Activated CD4-positive, alpha-beta T cell treated with anti-CD3 and anti-CD28 coated beads, Interleukin-2, amount 10 ng/mL, durations not matched to agents 24 days and 14 days (primary cell): ENCODE data around the gene NELFA. TPM values are rescaled to one million over a fixed set of nuclear protein-coding genes. Genes with fewer than 3 reads are reported as not detected.

Experiments used
- DNase-seq: peaks from one replicate; pipeline ENCODE4 v3.0.0; 2022
- H3K27ac Mint-ChIP-seq: one replicate; pipeline ENCODE4 v1.8.0; 2022; ENCODE audit warnings: mild to moderate bottlenecking, mixed read lengths
- H3K27me3 Mint-ChIP-seq: one replicate; pipeline ENCODE4 v1.8.0; 2022; ENCODE audit warnings: mixed read lengths
- H3K36me3 Mint-ChIP-seq: one replicate; pipeline ENCODE4 v1.8.0; 2022; ENCODE audit warnings: low read depth, mild to moderate bottlenecking, mixed read lengths
- H3K4me1 Mint-ChIP-seq: one replicate; pipeline ENCODE4 v1.8.0; 2021; ENCODE audit warnings: mixed read lengths
- H3K4me3 Mint-ChIP-seq: one replicate; pipeline ENCODE4 v1.8.0; 2022; ENCODE audit warnings: mild to moderate bottlenecking, moderate library complexity, mixed read lengths
- H3K9me3 Mint-ChIP-seq: one replicate; pipeline ENCODE4 v1.8.0; 2021; ENCODE audit warnings: mixed read lengths
- intact Hi-C: fragments of 100-400 bp; cut with micrococcal nuclease; formaldehyde crosslinking; loops from one replicate; pipeline ENCODE4 v1.15.1; 2023
- total RNA-seq: library from RNA; stranded (reverse); gene quantifications from 2 replicates; pipeline ENCODE4 v1.2.3, GENCODE V29; 2022

NELFA gene
- 51.1 and 57.4 TPM in 2 replicates for total RNA-seq

DNA sequence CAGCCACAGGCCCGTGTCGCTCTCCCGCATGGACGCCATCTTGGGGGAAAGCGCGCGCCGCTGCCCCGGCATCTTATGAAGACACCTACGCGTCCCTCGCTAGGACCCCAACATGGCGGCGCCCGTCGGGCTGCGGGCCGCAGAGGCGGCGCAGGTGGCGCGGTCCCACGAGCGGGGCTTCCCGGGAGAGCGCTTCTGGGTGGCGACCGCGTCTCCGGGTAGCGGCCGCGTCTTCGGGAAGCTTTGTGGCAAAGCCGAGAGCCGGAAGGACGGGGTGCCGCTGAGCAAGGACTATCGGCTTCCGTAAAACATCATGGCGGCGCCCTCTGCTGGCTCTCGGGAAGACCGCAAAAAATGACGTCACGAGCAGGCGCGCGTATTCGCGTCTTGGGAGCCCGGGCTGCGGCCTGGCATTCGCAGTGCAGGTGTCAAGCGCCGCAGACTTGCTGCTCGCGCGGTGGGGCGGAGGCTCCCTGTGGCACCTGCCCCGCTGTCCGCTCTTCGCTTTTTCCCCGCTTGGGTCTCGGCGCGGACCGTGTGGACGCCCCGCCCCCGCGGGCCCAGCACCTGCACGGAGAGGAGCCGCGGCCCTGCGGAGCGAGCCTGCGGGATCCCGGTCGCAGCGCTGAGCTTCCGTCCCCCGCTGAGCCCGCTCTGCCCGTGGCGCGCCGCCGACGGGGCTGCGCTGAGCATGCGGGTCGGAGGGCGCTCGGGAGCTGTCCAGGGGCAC is at the start of gene NELFA:
Gene NELFA, minus strand, starts transcription at position 54 of the 730 bp plus-strand sequence. Its CDS starts 15 bp downstream, at position 39.
- peak; percentile 98 for DNase-seq
- intact Hi-C loops: loop anchor here (1.0 to 10.0 kb wide), 7 partner anchors 32 to 527 kb away; partner anchors contain the start of genes CFAP99, FAM193A, NSD2 and ZFYVE28
- H3K4me3 Mint-ChIP-seq: peak within 1 kb of the TSS; percentile 91
- peaks cover 22% of the 10 kb centered on the region for H3K36me3 Mint-ChIP-seq
- H3K4me1 Mint-ChIP-seq: peaks cover 26% of the 10 kb centered on the region
- H3K27ac Mint-ChIP-seq: peak within 1 kb of the TSS; percentile 91
- no peaks in the 10 kb centered on the region for H3K9me3 Mint-ChIP-seq
- peaks cover 10% of the 10 kb centered on the region for H3K27me3 Mint-ChIP-seq

DNA sequence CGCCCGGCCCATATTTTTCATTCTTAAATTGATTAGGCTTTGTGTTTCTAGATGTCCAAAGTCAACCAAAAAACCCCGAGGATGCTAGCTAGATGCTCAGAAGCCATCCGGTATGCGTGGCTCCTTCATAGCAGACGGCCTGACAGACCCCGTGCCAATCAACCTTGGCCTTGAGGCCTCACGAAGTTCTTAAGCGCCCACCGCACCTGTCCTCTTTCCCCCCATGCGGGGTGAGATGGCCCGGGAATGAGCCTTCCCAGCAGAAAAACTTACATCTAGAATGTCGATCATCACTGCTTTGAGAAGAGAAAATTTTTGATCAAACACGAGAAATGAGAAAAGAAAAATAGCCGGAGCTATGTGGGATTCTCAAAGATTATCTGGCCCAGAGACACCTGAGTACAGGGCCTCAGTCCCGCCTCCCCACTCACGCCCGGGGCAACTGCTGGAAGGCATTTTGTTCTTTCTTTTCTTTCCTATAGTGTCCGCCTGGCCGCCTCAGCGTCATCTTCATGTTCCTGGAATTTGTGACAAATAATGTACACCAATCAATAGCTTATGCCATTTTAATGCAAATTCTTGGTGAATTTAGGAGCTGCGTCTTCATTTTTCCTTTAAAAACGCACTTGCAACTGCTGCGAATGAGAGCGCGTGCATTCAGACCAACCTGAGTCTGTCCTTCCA is 48.8 kb upstream of the NELFA start:
- Mint-ChIP-seq H3K27me3 (peaks cover 36% of the 10 kb centered on the region), H3K36me3 (no peaks in the 10 kb centered on the region), H3K9me3 (no peaks in the 10 kb centered on the region), H3K4me3 (peak overlapping the region; percentile 50), H3K27ac (peak overlapping the region; percentile 29), H3K4me1 (no peaks in the 10 kb centered on the region)
- intact Hi-C loops: loop anchor here (2.0 kb wide), 1 partner anchor 15 kb away; no protein-coding TSS in a partner anchor
- DNase-seq: no peak

GRCh38 chr4:2054217-2054616 is 45.4 kb upstream of the NELFA start:
- Mint-ChIP-seq H3K4me1 (no peaks in the 10 kb centered on the region), H3K9me3 (no peaks in the 10 kb centered on the region), H3K36me3 (no peaks in the 10 kb centered on the region), H3K27me3 (peaks cover 49% of the 10 kb centered on the region), H3K27ac (no peak overlapping the region), H3K4me3 (no peak overlapping the region)
- intact Hi-C loops: no loop called here
- DNase-seq: no peak

- no peak for DNase-seq
- H3K27me3 Mint-ChIP-seq: peaks cover 33% of the 10 kb centered on the region
- no peak overlapping the region for H3K27ac Mint-ChIP-seq
- H3K9me3 Mint-ChIP-seq: no peaks in the 10 kb centered on the region
- H3K4me3 Mint-ChIP-seq: no peak overlapping the region
- intact Hi-C loops: no loop called here
- no peaks in the 10 kb centered on the region for H3K4me1 Mint-ChIP-seq
- no peaks in the 10 kb centered on the region for H3K36me3 Mint-ChIP-seq
Observed at GRCh38 chr4:2051086-2051485, 42.3 kb upstream of the NELFA start.

- intact Hi-C loops: loop anchor here (10.0 kb wide), 1 partner anchor 125 kb away; no protein-coding TSS in a partner anchor
- Mint-ChIP-seq H3K36me3 (no peaks in the 10 kb centered on the region), H3K9me3 (no peaks in the 10 kb centered on the region), H3K27me3 (peaks cover 29% of the 10 kb centered on the region), H3K27ac (no peak overlapping the region), H3K4me3 (no peak overlapping the region), H3K4me1 (no peaks in the 10 kb centered on the region)
- DNase-seq: no peak
Observed at GRCh38 chr4:2049811-2050210, 41.0 kb upstream of the NELFA start.

DNA sequence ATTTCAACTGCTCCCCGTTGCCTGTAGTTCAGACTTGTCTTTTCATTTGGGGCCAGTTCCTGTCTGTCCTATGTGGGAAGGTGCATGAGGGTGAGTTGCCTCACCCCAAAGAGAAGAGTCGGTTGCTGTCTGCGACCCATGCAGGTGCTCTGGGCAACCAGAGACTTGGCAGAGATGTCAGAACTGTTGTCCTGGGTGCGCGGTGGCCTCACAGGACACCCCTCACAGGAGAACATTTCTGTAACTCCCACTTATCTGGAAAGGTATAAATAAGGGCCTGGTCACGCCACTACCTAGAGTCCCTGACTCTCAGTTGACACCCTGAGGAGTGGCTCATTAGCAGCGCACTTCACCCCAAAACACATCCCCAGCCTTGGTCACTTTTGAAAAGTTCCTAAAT is 40.6 kb upstream of the NELFA start:
- Mint-ChIP-seq H3K9me3 (no peaks in the 10 kb centered on the region), H3K4me1 (no peaks in the 10 kb centered on the region), H3K27ac (no peak overlapping the region), H3K4me3 (no peak overlapping the region), H3K27me3 (peaks cover 29% of the 10 kb centered on the region), H3K36me3 (no peaks in the 10 kb centered on the region)
- no peak for DNase-seq
- intact Hi-C loops: loop anchor here (10.0 kb wide), 1 partner anchor 125 kb away; no protein-coding TSS in a partner anchor

DNA sequence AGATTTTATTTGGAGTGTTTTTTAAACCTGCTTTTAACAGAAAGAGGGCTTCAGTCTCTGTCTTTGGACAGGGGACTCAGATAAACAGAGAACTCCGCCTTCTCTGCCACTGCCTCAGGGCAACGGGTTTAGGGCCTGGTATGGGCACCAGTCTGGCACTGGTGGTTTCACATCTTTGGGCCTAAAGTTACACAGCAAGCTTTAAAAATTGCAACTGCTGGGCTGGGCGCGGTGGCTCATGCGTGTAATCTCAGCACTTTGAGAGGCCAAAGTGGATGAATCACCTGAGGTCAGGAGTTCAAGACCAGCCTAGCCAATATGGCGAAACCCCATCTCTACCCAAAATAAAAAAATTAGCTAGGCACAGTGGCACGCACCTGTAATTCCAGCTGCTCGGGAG is 40.1 kb upstream of the NELFA start:
- no peak overlapping the region for H3K27ac Mint-ChIP-seq
- DNase-seq: no peak
- H3K36me3 Mint-ChIP-seq: no peaks in the 10 kb centered on the region
- H3K4me1 Mint-ChIP-seq: no peaks in the 10 kb centered on the region
- intact Hi-C loops: loop anchor here (10.0 kb wide), 1 partner anchor 126 kb away; no protein-coding TSS in a partner anchor
- no peak overlapping the region for H3K4me3 Mint-ChIP-seq
- H3K9me3 Mint-ChIP-seq: no peaks in the 10 kb centered on the region
- H3K27me3 Mint-ChIP-seq: peaks cover 25% of the 10 kb centered on the region

GRCh38 chr4:2047781-2048581 is 39.2 kb upstream of the NELFA start:
- no peak overlapping the region for H3K4me3 Mint-ChIP-seq
- H3K4me1 Mint-ChIP-seq: no peaks in the 10 kb centered on the region
- peaks cover 25% of the 10 kb centered on the region for H3K27me3 Mint-ChIP-seq
- no peaks in the 10 kb centered on the region for H3K36me3 Mint-ChIP-seq
- no peaks in the 10 kb centered on the region for H3K9me3 Mint-ChIP-seq
- H3K27ac Mint-ChIP-seq: no peak overlapping the region
- DNase-seq: no peak
- intact Hi-C loops: loop anchor here (10.0 kb wide), 1 partner anchor 127 kb away; no protein-coding TSS in a partner anchor

DNA sequence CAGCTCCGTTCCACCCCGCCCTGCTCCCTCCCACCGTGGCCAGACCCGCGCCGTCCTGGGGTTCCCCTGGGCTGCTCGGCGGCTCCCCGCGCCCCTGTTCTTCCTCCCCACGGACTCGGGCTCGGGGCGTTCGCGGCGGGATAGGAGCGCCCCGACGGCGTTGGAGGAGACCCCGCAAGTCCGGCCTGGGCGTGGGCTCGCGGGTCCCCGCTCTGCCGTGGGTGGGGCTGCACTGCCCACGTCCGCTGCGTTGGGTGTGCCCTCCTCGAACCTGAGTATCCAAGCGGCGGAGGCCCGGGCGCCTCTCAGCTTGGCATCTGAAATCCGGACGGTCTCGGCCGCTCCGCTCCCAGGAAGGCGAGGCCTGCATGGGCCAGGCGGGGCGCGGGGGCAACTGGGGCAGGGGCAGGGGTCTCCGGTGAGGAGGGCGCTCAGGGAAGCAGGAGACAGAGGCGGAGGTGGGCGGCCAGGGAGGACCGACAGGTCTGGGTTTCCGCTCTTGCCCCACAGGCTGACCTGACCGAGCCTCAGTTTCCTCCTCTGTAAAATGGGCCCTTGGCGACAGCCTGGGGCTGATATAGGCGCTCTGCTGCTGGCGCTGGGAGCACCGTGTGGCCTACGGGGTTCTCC is 38.4 kb upstream of the NELFA start:
- Mint-ChIP-seq H3K4me3 (no peak overlapping the region), H3K4me1 (peaks cover 2% of the 10 kb centered on the region), H3K27me3 (peaks cover 19% of the 10 kb centered on the region), H3K9me3 (no peaks in the 10 kb centered on the region), H3K27ac (no peak overlapping the region), H3K36me3 (no peaks in the 10 kb centered on the region)
- intact Hi-C loops: loop anchor here (10.0 kb wide), 1 partner anchor 128 kb away; no protein-coding TSS in a partner anchor
- no peak for DNase-seq

GRCh38 chr4:2046031-2046961 is 37.5 kb upstream of the NELFA start:
- intact Hi-C loops: loop anchor here (10.0 kb wide), 1 partner anchor 129 kb away; no protein-coding TSS in a partner anchor
- H3K36me3 Mint-ChIP-seq: no peaks in the 10 kb centered on the region
- peaks cover 16% of the 10 kb centered on the region for H3K27me3 Mint-ChIP-seq
- DNase-seq: peak; percentile 55
- no peak overlapping the region for H3K27ac Mint-ChIP-seq
- no peak overlapping the region for H3K4me3 Mint-ChIP-seq
- H3K4me1 Mint-ChIP-seq: peaks cover 3% of the 10 kb centered on the region
- H3K9me3 Mint-ChIP-seq: no peaks in the 10 kb centered on the region

GRCh38 chr4:2045518-2045951 is 36.8 kb upstream of the NELFA start:
- intact Hi-C loops: loop anchor here (10.0 kb wide), 1 partner anchor 129 kb away; no protein-coding TSS in a partner anchor
- H3K27ac Mint-ChIP-seq: no peak overlapping the region
- no peak for DNase-seq
- H3K4me1 Mint-ChIP-seq: peaks cover 3% of the 10 kb centered on the region
- H3K4me3 Mint-ChIP-seq: no peak overlapping the region
- peaks cover 11% of the 10 kb centered on the region for H3K27me3 Mint-ChIP-seq
- no peaks in the 10 kb centered on the region for H3K9me3 Mint-ChIP-seq
- H3K36me3 Mint-ChIP-seq: no peaks in the 10 kb centered on the region
